ENCODE results near the gene EFNA5.
A peak's percentile ranks its signal among the peaks of the same experiment; 100 is the strongest.

DNA sequence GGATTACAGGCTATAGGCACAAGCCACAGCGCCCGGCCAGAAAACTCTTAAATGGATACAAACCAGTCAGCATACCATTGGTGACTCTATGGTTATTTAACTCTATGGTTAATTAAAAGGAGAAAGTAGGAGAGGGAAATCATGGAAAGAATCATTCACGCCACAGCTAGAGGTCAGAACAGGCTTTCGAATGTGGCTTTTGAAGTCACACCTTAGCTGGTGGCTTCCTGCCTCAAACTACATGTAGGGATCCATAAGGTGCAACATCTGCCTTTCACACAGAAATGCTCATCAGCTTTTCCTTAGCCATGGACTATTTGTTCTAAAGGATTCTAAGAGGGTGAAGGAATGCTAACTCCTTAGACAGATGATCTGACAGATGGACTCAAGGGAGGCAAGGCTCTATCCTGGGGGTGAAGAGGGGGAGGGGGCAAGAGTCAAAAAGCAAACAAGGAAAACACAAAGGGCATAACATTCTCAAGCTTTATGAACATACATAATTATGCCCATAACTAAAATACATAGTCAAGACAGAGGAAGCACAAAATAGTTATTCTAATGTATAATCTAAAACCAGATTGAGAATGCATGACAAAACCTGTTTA is 130.9 kb downstream of the EFNA5 start:
- TF ChIP-seq EZH2 (IDR thresholded peaks at IDR 0.05; ENCODE audit: low read depth, unreplicated experiment) (no peak), CTCF (conservative IDR thresholded peaks at IDR 0.05; ENCODE audit: low read depth in 2 of 2) (peak in 1 of 2 experiments; percentile 53; a peak in 3 of 4 replicates)
